ENCODE results near the gene CTBP2. TPM values are rescaled to one million over a fixed set of nuclear protein-coding genes. Genes with fewer than 3 reads are reported as not detected.
"Not testable (repeated sequence)": the region's sequence is repeated elsewhere in the genome, so short reads cannot be mapped to it uniquely, and the experiment has no call there.

The CTBP2 gene
- total RNA-seq, 2 donors from 2014 or later = 106 to 172 TPM

GRCh38 chr10:125152450-125153368, 7.7 kb downstream of the CTBP2 start:
- Histone ChIP-seq H3K27ac (peak overlapping the region; percentile 97), H3K4me3 (peak overlapping the region; percentile 26), H3K9me3 (no peaks in the 10 kb centered on the region), H3K27me3 (no peaks in the 10 kb centered on the region), H3K4me1 (peaks cover 46% of the 10 kb centered on the region), H3K36me3 (no peaks in the 10 kb centered on the region), H3K9ac (ENCODE audit: low read depth in 2 of 2, low read length in 2 of 2) (peak overlapping the region; percentile 65 to 89)
- TF ChIP-seq, protein P1, sequence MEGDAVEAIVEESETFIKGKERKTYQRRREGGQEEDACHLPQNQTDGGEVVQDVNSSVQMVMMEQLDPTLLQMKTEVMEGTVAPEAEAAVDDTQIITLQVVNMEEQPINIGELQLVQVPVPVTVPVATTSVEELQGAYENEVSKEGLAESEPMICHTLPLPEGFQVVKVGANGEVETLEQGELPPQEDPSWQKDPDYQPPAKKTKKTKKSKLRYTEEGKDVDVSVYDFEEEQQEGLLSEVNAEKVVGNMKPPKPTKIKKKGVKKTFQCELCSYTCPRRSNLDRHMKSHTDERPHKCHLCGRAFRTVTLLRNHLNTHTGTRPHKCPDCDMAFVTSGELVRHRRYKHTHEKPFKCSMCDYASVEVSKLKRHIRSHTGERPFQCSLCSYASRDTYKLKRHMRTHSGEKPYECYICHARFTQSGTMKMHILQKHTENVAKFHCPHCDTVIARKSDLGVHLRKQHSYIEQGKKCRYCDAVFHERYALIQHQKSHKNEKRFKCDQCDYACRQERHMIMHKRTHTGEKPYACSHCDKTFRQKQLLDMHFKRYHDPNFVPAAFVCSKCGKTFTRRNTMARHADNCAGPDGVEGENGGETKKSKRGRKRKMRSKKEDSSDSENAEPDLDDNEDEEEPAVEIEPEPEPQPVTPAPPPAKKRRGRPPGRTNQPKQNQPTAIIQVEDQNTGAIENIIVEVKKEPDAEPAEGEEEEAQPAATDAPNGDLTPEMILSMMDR (IDR thresholded peaks at IDR 0.05) = no peak
- peak; percentile 71 for DNase-seq
- intact Hi-C loops (cut with DNase I) = loop anchor here (5.0 kb wide), 1 partner anchor 50 kb away; no protein-coding TSS in a partner anchor

DNA sequence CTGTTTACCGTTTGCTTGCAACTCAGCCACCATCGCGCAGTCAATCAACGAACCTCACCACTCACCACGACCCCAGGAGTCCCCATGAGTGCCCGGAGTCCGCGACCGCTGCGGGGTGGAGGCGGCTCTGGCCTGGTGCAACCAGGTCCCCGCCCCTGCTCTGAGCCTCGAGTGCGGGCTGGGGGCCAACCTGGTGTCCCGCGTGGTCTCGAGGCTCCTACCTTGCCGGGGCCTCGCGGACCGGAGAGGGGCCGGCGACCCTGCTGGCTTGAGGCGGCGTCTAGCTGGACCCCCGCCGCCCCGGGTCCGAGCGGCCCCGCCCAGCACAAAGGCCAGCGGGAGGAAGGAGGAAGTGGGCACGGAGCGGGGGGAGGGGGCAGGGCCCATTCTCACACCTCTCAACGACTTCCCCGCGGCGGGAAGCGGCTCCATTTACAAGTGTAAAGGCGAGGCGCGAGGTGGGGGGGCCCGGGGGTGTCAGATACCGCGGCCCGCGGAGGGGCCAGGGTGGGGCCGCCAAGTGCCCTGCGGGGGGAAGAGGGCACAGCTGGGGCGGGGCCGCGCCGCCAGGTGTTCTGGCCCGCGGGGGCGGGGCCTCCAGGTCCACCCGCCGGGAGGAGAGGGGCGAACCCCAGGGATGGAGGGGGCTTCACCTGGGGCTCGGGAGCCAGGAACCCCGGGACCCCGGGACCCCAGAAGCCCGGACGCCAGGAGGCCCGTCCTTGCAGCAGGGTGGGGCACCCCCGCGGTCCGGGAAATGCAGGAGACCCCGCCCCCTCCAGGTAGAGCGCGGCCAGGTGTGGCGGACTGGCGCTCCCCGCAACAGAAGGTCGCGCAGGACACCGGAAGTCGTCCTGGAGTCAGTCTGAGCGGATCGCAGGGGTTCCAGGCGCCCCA, 8.6 kb downstream of the CTBP2 start:
- DNase-seq = peak; percentile 89
- Histone ChIP-seq H3K4me3 (peak overlapping the region; percentile 26), H3K9ac (ENCODE audit: low read depth in 2 of 2, low read length in 2 of 2) (peak overlapping the region; percentile 65 to 89), H3K9me3 (no peaks in the 10 kb centered on the region), H3K4me1 (peaks cover 49% of the 10 kb centered on the region), H3K36me3 (no peaks in the 10 kb centered on the region), H3K27me3 (no peaks in the 10 kb centered on the region), H3K27ac (peak overlapping the region; percentile 97)
- intact Hi-C loops (cut with DNase I) = loop anchor here (5.0 kb wide), 1 partner anchor 50 kb away; no protein-coding TSS in a partner anchor
- TF ChIP-seq, protein P1 (IDR thresholded peaks at IDR 0.05) = no peak

DNA sequence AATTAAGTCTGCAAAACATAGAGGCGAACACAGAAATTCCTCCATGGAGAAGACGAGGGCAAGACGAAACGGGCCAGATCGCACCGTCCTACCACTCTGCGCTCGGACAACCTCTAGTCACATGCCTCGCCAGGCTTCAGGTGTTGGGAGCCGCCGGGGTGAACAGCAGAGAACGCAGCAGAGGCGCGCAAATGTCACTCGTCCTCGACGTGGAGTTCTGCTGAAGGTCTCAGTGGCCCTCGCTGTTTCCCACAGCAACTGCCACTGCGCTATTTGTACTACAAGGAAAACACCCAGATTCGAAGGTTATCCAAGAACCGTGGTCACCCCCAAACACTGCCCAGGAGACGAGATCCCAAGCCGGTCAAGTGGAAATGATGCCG, 9.2 kb downstream of the CTBP2 start:
- no peaks in the 10 kb centered on the region for H3K36me3 ChIP-seq
- peaks cover 49% of the 10 kb centered on the region for H3K4me1 ChIP-seq
- no peaks in the 10 kb centered on the region for H3K9me3 ChIP-seq
- peak overlapping the region; percentile 97 for H3K27ac ChIP-seq
- no peak for DNase-seq
- intact Hi-C loops (cut with DNase I) = loop anchor here (5.0 kb wide), 1 partner anchor 49 kb away; no protein-coding TSS in a partner anchor
- no peaks in the 10 kb centered on the region for H3K27me3 ChIP-seq
- peak overlapping the region in 1 of 2 donors; percentile 35 for H3K9ac ChIP-seq (ENCODE audit: low read depth in 2 of 2, low read length in 2 of 2)
- H3K4me3 ChIP-seq = no peak overlapping the region
- TF ChIP-seq, protein P1 (IDR thresholded peaks at IDR 0.05) = no peak

DNA sequence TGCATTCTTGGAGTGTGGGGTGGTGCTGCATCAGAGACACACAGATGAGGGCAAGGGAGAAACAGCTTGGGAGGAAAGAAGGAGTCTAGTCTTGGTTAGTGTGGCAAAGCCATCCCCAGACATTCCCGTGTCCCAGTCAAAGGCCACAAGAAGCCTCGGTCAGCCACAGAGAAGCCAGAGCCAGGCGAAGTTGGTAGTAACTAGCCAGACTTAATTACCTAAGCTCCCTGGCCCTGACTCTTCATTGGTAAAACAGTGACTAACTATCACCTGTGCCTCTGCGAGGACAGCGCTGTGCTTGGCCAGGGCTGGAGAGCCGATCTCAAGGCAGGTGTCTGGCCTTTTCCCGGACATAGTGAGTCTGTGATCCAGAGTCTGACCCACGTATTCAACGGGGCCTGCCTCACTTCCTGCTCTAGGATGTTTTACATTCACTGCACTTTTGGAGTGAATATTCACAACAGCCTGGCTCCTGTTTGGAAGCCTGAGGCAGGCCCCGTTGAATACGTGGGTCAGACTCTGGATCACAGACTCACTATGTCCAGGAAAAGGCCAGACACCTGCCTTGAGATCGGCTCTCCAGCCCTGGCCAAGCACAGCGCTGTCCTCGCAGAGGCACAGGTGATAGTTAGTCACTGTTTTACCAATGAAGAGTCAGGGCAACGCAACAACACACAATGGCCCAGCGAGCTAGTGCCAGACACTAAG, 9.8 kb downstream of the CTBP2 start:
- not testable (repeated sequence) for DNase-seq, H3K27me3 ChIP-seq, H3K9me3 ChIP-seq, H3K36me3 ChIP-seq, H3K4me3 ChIP-seq
- Histone ChIP-seq H3K27ac (peak overlapping the region; percentile 97), H3K9ac (ENCODE audit: low read depth in 2 of 2, low read length in 2 of 2) (peak overlapping the region in 1 of 2 donors; percentile 35), H3K4me1 (peaks cover 48% of the 10 kb centered on the region)
- intact Hi-C loops (cut with DNase I) = loop anchor here (5.0 kb wide), 1 partner anchor 48 kb away; no protein-coding TSS in a partner anchor

GRCh38 chr10:125149680-125150047, 10.7 kb downstream of the CTBP2 start:
- TF ChIP-seq, protein P1 (IDR thresholded peaks at IDR 0.05) = no peak
- intact Hi-C loops (cut with DNase I) = loop anchor here (5.0 kb wide), 1 partner anchor 47 kb away; no protein-coding TSS in a partner anchor
- peaks cover 53% of the 10 kb centered on the region for H3K4me1 ChIP-seq
- no peak overlapping the region for H3K4me3 ChIP-seq
- peak overlapping the region in 1 of 2 donors; percentile 35 for H3K9ac ChIP-seq (ENCODE audit: low read depth in 2 of 2, low read length in 2 of 2)
- peak overlapping the region; percentile 97 for H3K27ac ChIP-seq
- H3K9me3 ChIP-seq = no peaks in the 10 kb centered on the region
- no peaks in the 10 kb centered on the region for H3K36me3 ChIP-seq
- DNase-seq = peak; percentile 49
- no peaks in the 10 kb centered on the region for H3K27me3 ChIP-seq
